Esophagus muscularis mucosa (tissue), 4 donors: Measurements from ENCODE around the gene SPATA13. TPM values are rescaled to one million over a fixed set of nuclear protein-coding genes. Genes with fewer than 3 reads are reported as not detected.

ENCODE experiments used
- DNase-seq: peaks from one replicate; pipeline ENCODE4 v3.0.0-alpha.2; 2017; ENCODE audit errors: extremely low spot score
- H3K27ac ChIP-seq, 4 donors: fragments of 200-600 bp; sonication (generic); replicated peaks in 1 of 4; 1 replicate in 3 of 4; 2 replicates in 1 of 4; pipeline ENCODE4 v1.5.1; 2016 to 2019; ENCODE audit warnings: mild to moderate bottlenecking in 1 of 4
- H3K27me3 ChIP-seq, 4 donors: fragments of 200-600 bp; sonication (generic); one replicate each; pipeline versions ENCODE4 v1.5.1 to v1.6.0; 2016 to 2019
- H3K36me3 ChIP-seq, 4 donors: fragments of 200-600 bp; sonication (generic); one replicate each; pipeline ENCODE4 v1.5.1; 2016 to 2019
- H3K4me1 ChIP-seq, 4 donors: fragments of 200-600 bp; sonication (generic); one replicate each; pipeline ENCODE4 v1.5.1; 2016 to 2019
- H3K4me3 ChIP-seq, 4 donors: fragments of 200-600 bp; sonication (generic); 1 replicate in 2 of 4; 2 replicates in 2 of 4; pipeline ENCODE4 v1.5.1; 2016 to 2019; ENCODE audit warnings: mild to moderate bottlenecking in 4 of 4, moderate library complexity in 1 of 4
- H3K9me3 ChIP-seq, 4 donors: fragments of 200-600 bp; sonication (generic); 1 replicate in 3 of 4; 2 replicates in 1 of 4; pipeline ENCODE4 v1.5.1; 2016 to 2019
- EP300 ChIP-seq: sonication (generic); formaldehyde crosslinking; IDR thresholded peaks from one replicate; pipeline ENCODE4 v1.6.1; 2017; ENCODE audit warnings: antibody characterized with exemption
- POLR2A ChIP-seq: fragments of 450-650 bp; IDR thresholded peaks from one replicate; pipeline ENCODE4 v1.6.1; 2017; ENCODE audit warnings: antibody characterized with exemption, moderate library complexity, mild to moderate bottlenecking, low read depth
- POLR2AphosphoS5 ChIP-seq, 2 donors: sonication (generic); formaldehyde crosslinking; IDR thresholded peaks; one replicate each; pipeline ENCODE4 v1.6.1; 2017; ENCODE audit warnings: antibody characterized with exemption in 2 of 2
- WGBS: methylation state at CpG from one replicate; pipeline ENCODE4 v1.1.5; 2018; 5-methylcytosine and 5-hydroxymethylcytosine counted together
- intact Hi-C: fragments of 100-400 bp; cut with DNase I; formaldehyde crosslinking; loops from one replicate; pipeline ENCODE4 v1.15.1; 2023
- total RNA-seq, 4 donors: library from RNA; depleted of rRNA; stranded (reverse); fragments of >200 nt; gene quantifications; one replicate each; pipeline versions ENCODE4 v1.1.0 to v1.2.1, GENCODE V29; 2016
- TF ChIP-seq, protein P1 (sequence below), 3 experiments: fragments of 200-600 bp in 2 of 3; fragments of 450-650 bp in 1 of 3; sonication (generic) in 2 of 3; IDR thresholded peaks; one replicate each; pipeline ENCODE4 v1.5.1; 2017 to 2019; ENCODE audit warnings: antibody characterized with exemption in 3 of 3, mild to moderate bottlenecking in 2 of 3, moderate library complexity in 1 of 3

Gene SPATA13
- total RNA-seq, 4 donors from 2014 or later = 9.1 to 21.6 (median 17.1) TPM

DNA sequence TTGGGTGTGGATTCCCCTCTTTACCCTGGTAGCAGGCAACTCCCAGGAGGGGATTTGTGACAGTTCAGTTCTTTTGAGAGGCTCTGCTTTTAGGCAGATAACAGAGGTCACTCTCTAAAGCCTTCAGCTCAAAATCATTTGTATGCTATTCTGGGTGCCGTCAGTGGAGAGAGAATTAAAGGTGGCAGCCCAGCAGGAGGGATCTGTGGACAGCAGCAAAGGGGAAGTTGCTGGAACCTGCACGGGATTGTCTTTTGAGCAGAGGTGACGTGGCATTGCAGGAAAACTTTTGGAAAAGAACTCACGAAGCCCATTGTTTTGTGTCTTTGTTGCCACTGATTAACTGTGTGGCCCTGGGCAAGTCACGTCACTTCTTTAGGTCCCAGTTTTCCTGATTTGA is 86.5 kb downstream of the SPATA13 start:
- TF ChIP-seq EP300 (no peak), POLR2A (no peak), POLR2AphosphoS5 (IDR thresholded peaks at IDR 0.05) (no peak)
- TF ChIP-seq, protein P1, sequence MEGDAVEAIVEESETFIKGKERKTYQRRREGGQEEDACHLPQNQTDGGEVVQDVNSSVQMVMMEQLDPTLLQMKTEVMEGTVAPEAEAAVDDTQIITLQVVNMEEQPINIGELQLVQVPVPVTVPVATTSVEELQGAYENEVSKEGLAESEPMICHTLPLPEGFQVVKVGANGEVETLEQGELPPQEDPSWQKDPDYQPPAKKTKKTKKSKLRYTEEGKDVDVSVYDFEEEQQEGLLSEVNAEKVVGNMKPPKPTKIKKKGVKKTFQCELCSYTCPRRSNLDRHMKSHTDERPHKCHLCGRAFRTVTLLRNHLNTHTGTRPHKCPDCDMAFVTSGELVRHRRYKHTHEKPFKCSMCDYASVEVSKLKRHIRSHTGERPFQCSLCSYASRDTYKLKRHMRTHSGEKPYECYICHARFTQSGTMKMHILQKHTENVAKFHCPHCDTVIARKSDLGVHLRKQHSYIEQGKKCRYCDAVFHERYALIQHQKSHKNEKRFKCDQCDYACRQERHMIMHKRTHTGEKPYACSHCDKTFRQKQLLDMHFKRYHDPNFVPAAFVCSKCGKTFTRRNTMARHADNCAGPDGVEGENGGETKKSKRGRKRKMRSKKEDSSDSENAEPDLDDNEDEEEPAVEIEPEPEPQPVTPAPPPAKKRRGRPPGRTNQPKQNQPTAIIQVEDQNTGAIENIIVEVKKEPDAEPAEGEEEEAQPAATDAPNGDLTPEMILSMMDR (IDR thresholded peaks at IDR 0.05) = no peak
- DNase-seq = no peak
- no peak overlapping the region for H3K4me3 ChIP-seq
- H3K27me3 ChIP-seq = no peaks in the 10 kb centered on the region
- H3K9me3 ChIP-seq = no peaks in the 10 kb centered on the region
- intact Hi-C loops = no loop called here
- WGBS = 83% methylated on average over 5 of the region's 5 CpGs
- H3K36me3 ChIP-seq = peaks cover 0 to 10% (median 3%) of the 10 kb centered on the region in 4 donors
- H3K27ac ChIP-seq = no peak overlapping the region
- no peaks in the 10 kb centered on the region for H3K4me1 ChIP-seq

DNA sequence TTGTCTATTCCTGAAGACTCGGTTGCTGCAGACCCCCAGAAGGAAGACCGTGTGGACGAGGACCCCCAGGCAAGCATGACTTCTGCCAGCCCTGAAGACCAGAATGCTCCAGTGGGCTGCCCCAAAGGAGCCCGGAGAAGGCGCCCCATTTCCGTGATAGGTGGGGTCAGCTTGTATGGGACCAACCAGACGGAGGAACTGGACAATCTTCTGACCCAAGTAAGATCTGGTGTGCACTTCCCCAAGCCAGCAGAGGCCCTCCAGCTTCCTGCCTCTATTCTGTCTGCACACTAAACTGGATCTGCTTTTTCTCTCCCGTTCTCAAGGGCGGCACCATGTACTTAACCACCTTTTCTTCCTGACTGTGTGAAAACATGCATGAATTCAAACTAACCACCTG is 89.1 kb downstream of the SPATA13 start:
- intact Hi-C loops = no loop called here
- Histone ChIP-seq H3K27me3 (no peaks in the 10 kb centered on the region), H3K36me3 (peaks cover 0 to 14% (median 6%) of the 10 kb centered on the region in 4 donors), H3K27ac (no peak overlapping the region), H3K4me3 (no peak overlapping the region), H3K9me3 (no peaks in the 10 kb centered on the region), H3K4me1 (no peaks in the 10 kb centered on the region)
- DNase-seq = no peak
- WGBS = 90% methylated on average over 9 of the region's 9 CpGs
- TF ChIP-seq POLR2AphosphoS5 (IDR thresholded peaks at IDR 0.05) (no peak), EP300 (no peak), POLR2A (no peak)
- TF ChIP-seq, protein P1 (IDR thresholded peaks at IDR 0.05) = no peak

DNA sequence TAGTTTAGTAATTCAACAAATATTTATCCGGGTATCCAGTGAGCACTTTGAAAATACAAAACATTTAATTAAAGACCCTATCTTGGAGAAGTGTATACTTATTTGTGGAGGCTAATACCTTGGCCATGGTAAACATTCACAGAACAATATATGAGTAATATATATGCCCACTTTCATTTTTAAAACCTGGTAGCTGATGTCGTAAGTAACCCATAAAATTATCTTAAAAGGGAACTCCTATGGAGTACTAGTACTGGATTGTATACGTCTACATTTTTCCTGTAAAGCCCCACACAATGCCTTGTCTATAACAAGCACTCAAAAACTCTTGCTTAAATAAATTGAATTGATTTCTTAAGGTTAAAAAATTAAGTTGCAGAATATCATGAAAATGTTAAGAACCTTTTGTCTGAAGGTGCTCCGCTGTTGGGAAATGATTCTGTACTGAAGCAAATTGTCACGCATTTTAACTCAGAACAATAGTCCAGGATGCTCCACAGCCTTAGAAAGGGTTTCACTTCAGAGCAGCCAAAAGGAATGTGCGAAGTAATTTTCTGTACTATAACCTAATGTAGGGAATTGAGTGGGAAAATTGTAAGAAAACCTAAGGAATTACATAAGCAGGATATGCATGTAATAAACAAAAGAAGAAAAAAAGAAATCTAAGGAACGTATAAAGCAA is 90.0 kb downstream of the SPATA13 start:
- Histone ChIP-seq H3K4me3 (no peak overlapping the region), H3K9me3 (no peaks in the 10 kb centered on the region), H3K27ac (no peak overlapping the region), H3K36me3 (peaks cover 0 to 15% (median 6%) of the 10 kb centered on the region in 4 donors), H3K4me1 (no peaks in the 10 kb centered on the region), H3K27me3 (no peaks in the 10 kb centered on the region)
- TF ChIP-seq POLR2A (no peak), EP300 (no peak), POLR2AphosphoS5 (IDR thresholded peaks at IDR 0.05) (no peak)
- TF ChIP-seq, protein P1 (IDR thresholded peaks at IDR 0.05) = no peak
- 76% methylated on average over 7 of the region's 7 CpGs for WGBS
- intact Hi-C loops = no loop called here
- no peak for DNase-seq

DNA sequence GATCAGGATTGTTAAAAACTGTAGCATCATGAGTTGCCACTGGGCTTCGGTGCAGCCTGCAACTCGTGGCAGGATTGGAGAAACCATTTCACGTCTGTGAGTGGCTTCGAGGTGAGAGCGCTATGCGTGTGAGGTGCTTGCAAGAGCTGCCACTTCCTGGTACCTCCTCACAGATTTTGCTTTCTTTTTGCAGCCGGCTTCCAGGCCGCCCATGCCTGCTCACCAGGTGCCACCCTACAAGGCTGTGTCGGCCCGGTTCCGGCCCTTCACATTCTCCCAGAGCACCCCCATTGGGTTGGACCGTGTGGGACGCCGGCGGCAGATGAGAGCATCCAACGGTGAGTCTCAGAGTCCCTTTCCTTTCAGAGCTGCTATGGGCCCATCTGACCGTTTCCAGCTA is 91.0 kb downstream of the SPATA13 start:
- DNase-seq = no peak
- TF ChIP-seq, protein P1 (IDR thresholded peaks at IDR 0.05) = no peak
- TF ChIP-seq POLR2A (no peak), EP300 (no peak), POLR2AphosphoS5 (IDR thresholded peaks at IDR 0.05) (no peak)
- H3K27ac ChIP-seq = no peak overlapping the region
- peaks cover 0 to 15% (median 6%) of the 10 kb centered on the region in 4 donors for H3K36me3 ChIP-seq
- no peaks in the 10 kb centered on the region for H3K9me3 ChIP-seq
- no peak overlapping the region for H3K4me3 ChIP-seq
- H3K4me1 ChIP-seq = no peaks in the 10 kb centered on the region
- 96% methylated on average over 12 of the region's 17 CpGs for WGBS
- intact Hi-C loops = no loop called here
- H3K27me3 ChIP-seq = no peaks in the 10 kb centered on the region

DNA sequence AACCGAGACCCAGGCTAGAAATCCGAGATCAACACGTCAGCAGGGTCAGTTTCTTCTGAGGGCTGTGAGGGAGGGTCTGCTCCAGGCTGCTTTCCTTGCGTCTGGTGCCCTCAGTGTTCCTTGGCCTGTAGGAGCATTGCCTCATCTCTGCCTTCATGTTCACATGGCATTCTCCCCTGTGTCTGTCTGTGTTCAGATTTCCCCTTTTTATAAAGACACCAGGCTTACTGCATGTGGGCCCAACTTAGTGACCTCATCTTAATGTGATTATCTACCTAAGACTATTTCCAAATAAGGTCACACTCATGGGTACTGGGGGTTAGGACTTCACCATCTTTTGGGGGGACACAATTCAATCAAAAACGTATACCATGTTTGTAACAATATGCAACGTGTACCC is 91.6 kb downstream of the SPATA13 start:
- intact Hi-C loops = no loop called here
- H3K4me1 ChIP-seq = no peaks in the 10 kb centered on the region
- no peaks in the 10 kb centered on the region for H3K9me3 ChIP-seq
- no peak overlapping the region for H3K27ac ChIP-seq
- DNase-seq = no peak
- peaks cover 0 to 15% (median 6%) of the 10 kb centered on the region in 4 donors for H3K36me3 ChIP-seq
- H3K4me3 ChIP-seq = no peak overlapping the region
- TF ChIP-seq EP300 (no peak), POLR2A (no peak), POLR2AphosphoS5 (IDR thresholded peaks at IDR 0.05) (no peak)
- TF ChIP-seq, protein P1 (IDR thresholded peaks at IDR 0.05) = no peak
- H3K27me3 ChIP-seq = no peaks in the 10 kb centered on the region
- WGBS = 54% methylated on average over 3 of the region's 6 CpGs
